ENCODE results near the gene C22orf15.

The C22orf15 gene

GRCh38 chr22:23777776-23778576, 15.2 kb downstream of the C22orf15 start:
- DNase-seq: no peak
- H3K9me3 Mint-ChIP-seq: no peaks in the 10 kb centered on the region
- H3K4me1 Mint-ChIP-seq: peaks cover 46% of the 10 kb centered on the region
- H3K27ac Mint-ChIP-seq: no peak overlapping the region
- no peaks in the 10 kb centered on the region for H3K36me3 Mint-ChIP-seq (ENCODE audit: low read depth)
- no peak for TF ChIP-seq CTCF (IDR thresholded peaks at IDR 0.05)
- peaks cover 6% of the 10 kb centered on the region for H3K27me3 Mint-ChIP-seq (ENCODE audit: low read depth, poor library complexity)
- H3K4me3 Mint-ChIP-seq: no peak overlapping the region

DNA sequence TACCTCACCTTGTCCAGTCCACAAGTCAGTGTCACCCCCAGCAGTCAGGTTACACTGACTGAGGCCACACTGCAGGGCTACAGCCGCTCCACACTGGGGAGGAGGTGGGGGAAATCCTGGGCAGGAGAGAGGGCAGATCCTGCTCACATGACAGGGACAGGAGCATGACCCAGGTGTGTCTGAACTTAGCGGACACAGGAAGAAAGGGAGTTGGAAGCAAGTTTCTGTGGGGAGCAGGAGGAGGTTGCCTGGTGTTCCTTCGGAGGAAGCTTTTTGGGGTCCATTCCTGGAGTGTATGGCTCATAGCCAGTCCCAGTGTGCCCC, 15.7 kb downstream of the C22orf15 start:
- Mint-ChIP-seq H3K27ac (no peak overlapping the region), H3K9me3 (no peaks in the 10 kb centered on the region), H3K27me3 (ENCODE audit: low read depth, poor library complexity) (peaks cover under 1% of the 10 kb centered on the region), H3K36me3 (ENCODE audit: low read depth) (no peaks in the 10 kb centered on the region), H3K4me1 (peaks cover 41% of the 10 kb centered on the region), H3K4me3 (no peak overlapping the region)
- no peak for DNase-seq
- TF ChIP-seq CTCF (IDR thresholded peaks at IDR 0.05): no peak

DNA sequence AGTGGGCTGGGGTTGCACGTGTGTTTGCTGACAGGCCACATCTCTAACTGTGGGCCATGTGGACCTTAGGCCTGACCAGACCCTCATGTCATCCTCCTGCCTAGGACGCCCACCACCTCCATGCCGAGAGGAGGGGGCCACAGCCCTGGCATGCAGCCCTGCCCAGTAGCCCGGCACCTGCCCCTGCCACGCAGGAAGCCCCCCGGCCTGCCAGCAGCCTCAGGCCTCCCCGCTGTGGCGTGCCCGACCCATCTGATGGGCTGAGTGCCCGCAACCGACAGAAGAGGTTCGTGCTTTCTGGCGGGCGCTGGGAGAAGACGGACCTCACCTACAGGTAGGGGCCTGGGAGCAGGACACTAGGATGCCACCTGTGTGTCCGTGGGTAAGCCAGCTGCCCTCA, 16.3 kb downstream of the C22orf15 start:
- TF ChIP-seq CTCF (IDR thresholded peaks at IDR 0.05): no peak
- H3K36me3 Mint-ChIP-seq (ENCODE audit: low read depth): no peaks in the 10 kb centered on the region
- no peak for DNase-seq
- no peaks in the 10 kb centered on the region for H3K9me3 Mint-ChIP-seq
- no peak overlapping the region for H3K4me3 Mint-ChIP-seq
- no peaks in the 10 kb centered on the region for H3K27me3 Mint-ChIP-seq (ENCODE audit: low read depth, poor library complexity)
- H3K4me1 Mint-ChIP-seq: peaks cover 35% of the 10 kb centered on the region
- H3K27ac Mint-ChIP-seq: no peak overlapping the region

GRCh38 chr22:23779731-23780130, 16.9 kb downstream of the C22orf15 start:
- Mint-ChIP-seq H3K27ac (no peak overlapping the region), H3K9me3 (no peaks in the 10 kb centered on the region), H3K4me1 (peaks cover 29% of the 10 kb centered on the region), H3K27me3 (ENCODE audit: low read depth, poor library complexity) (no peaks in the 10 kb centered on the region), H3K36me3 (ENCODE audit: low read depth) (no peaks in the 10 kb centered on the region), H3K4me3 (no peak overlapping the region)
- no peak for DNase-seq
- TF ChIP-seq CTCF (IDR thresholded peaks at IDR 0.05): no peak

GRCh38 chr22:23780146-23780748, 17.5 kb downstream of the C22orf15 start:
- Mint-ChIP-seq H3K36me3 (ENCODE audit: low read depth) (no peaks in the 10 kb centered on the region), H3K9me3 (no peaks in the 10 kb centered on the region), H3K4me3 (no peak overlapping the region)

More at GRCh38 chr22:23780146-23780748, 17.5 kb downstream of the C22orf15 start:
- H3K27me3 Mint-ChIP-seq (ENCODE audit: low read depth, poor library complexity): no peaks in the 10 kb centered on the region
- no peak for DNase-seq
- no peak for TF ChIP-seq CTCF (IDR thresholded peaks at IDR 0.05)
- no peak overlapping the region for H3K27ac Mint-ChIP-seq
- peaks cover 26% of the 10 kb centered on the region for H3K4me1 Mint-ChIP-seq
